ENCODE results near the gene BMF. TPM values are rescaled to one million over a fixed set of nuclear protein-coding genes. Genes with fewer than 3 reads are reported as not detected.
A peak's percentile ranks its signal among the peaks of the same experiment; 100 is the strongest.

The BMF gene
- total RNA-seq, 1 experiment from 2014 or later: 13.2 TPM

DNA sequence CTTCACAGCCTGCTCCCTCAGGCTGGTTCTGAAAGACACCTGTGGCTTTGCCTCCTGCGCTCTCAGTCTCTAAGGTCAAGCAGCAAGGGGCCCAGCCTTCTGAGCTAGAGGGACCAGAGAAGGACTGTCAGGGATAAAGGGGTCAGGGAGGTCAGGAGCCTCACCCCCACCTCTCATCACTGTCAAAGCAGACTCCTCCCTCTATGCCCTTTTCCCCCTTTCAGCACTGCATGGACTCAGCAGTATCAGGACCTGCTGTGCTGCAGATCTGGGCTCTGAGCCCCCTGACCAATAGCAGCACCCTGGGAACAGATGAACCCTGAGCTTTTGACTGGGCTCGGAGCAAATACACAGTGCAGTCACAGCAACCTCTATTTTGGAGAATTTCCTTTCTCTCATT lies 3.2 kb upstream of the BMF start:
- Histone ChIP-seq H3K79me1 (ENCODE audit: insufficient read depth, low read depth, low read length, poor library complexity, severe bottlenecking) (no peaks in the 10 kb centered on the region), H3K56ac (ENCODE audit: insufficient read length, low read depth, low read length) (no peak overlapping the region), H4K91ac (ENCODE audit: insufficient read length, low read depth, low read length) (no peak overlapping the region), H4K8ac (replicated peaks; ENCODE audit: insufficient read length, low read depth, low read length) (no peak overlapping the region), H2BK12ac (ENCODE audit: insufficient read length, low read depth, low read length) (no peak overlapping the region), H3K4ac (ENCODE audit: low read depth, low read length) (no peak overlapping the region), H3K27me3 (ENCODE audit: insufficient read depth, low read length) (no peaks in the 10 kb centered on the region; the same call in 1 of the 2 replicates), H3K23ac (ENCODE audit: insufficient read length, low read depth, low read length) (no peak overlapping the region), H3K4me2 (ENCODE audit: insufficient read depth, insufficient read length, low read length) (no peak overlapping the region), H3K27ac (ENCODE audit: insufficient read length, low read depth, low read length) (no peak overlapping the region), H3K79me2 (ENCODE audit: insufficient read depth, low read length) (no peaks in the 10 kb centered on the region), H3K14ac (ENCODE audit: insufficient read depth, low read length) (no peak overlapping the region), H3K4me1 (ENCODE audit: insufficient read depth, low read length) (peaks cover 8% of the 10 kb centered on the region), H3K23me2 (ENCODE audit: insufficient read length, low read depth, low read length, poor library complexity, severe bottlenecking) (peaks cover 10% of the 10 kb centered on the region), H3K18ac (ENCODE audit: insufficient read length, low read depth, low read length) (no peak overlapping the region), H2AFZ (ENCODE audit: low read length) (no peak overlapping the region), H2BK5ac (ENCODE audit: insufficient read length, low read length) (no peak overlapping the region), H2BK120ac (ENCODE audit: low read depth, low read length, poor library complexity, severe bottlenecking) (no peak overlapping the region), H2BK15ac (ENCODE audit: low read depth, low read length) (no peak overlapping the region), H3K9me3 (ENCODE audit: control insufficient read depth, low read depth, low read length) (no peaks in the 10 kb centered on the region), H3T11ph (ENCODE audit: low read length) (no peak overlapping the region), H3K9ac (ENCODE audit: extremely low read depth, insufficient read length, low read length) (no peak overlapping the region), H2BK20ac (ENCODE audit: low read depth, low read length, poor library complexity, severe bottlenecking) (no peak overlapping the region), H2AK5ac (ENCODE audit: insufficient read length, low read length) (no peak overlapping the region), H4K5ac (ENCODE audit: insufficient read length, low read depth, low read length) (no peak overlapping the region), H4K20me1 (ENCODE audit: control insufficient read depth, insufficient read depth, insufficient read length) (no peaks in the 10 kb centered on the region)
- Mint-ChIP-seq H3K4me3 (peak overlapping the region in 1 of 2 experiments; percentile 33; a peak in 1 of 5 replicates), H3K27me3 (ENCODE audit: low read depth) (peaks cover 1% of the 10 kb centered on the region; the same call in 1 of the 2 replicates), H3K4me1 (peaks cover 48 to 64% of the 10 kb centered on the region in 2 experiments), H3K27ac (0 out of 7 replicates have a peak overlapping the region, but pooled peaks of 1 of the 3 experiments have one; percentile 45), H3K36me3 (ENCODE audit: insufficient read depth in 1 of 3, low read depth in 3 of 3) (no peaks in the 10 kb centered on the region), H3K9me3 (no peaks in the 10 kb centered on the region; a peak in 1 of 5 replicates)
- no CpG with 5 or more reads among the region's 2 CpGs for WGBS (ENCODE audit: extremely low coverage, insufficient read length, low lambda C conversion rate)
- TF ChIP-seq, protein P1, sequence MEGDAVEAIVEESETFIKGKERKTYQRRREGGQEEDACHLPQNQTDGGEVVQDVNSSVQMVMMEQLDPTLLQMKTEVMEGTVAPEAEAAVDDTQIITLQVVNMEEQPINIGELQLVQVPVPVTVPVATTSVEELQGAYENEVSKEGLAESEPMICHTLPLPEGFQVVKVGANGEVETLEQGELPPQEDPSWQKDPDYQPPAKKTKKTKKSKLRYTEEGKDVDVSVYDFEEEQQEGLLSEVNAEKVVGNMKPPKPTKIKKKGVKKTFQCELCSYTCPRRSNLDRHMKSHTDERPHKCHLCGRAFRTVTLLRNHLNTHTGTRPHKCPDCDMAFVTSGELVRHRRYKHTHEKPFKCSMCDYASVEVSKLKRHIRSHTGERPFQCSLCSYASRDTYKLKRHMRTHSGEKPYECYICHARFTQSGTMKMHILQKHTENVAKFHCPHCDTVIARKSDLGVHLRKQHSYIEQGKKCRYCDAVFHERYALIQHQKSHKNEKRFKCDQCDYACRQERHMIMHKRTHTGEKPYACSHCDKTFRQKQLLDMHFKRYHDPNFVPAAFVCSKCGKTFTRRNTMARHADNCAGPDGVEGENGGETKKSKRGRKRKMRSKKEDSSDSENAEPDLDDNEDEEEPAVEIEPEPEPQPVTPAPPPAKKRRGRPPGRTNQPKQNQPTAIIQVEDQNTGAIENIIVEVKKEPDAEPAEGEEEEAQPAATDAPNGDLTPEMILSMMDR (conservative IDR thresholded peaks at IDR 0.05): no peak
- DNase-seq: no peak

Measured in H9 (cell line).